ENCODE data around the gene CYFIP2.

Gene CYFIP2

GRCh38 chr5:157259699-157260098, 6.2 kb upstream of the CYFIP2 start:
- FAIRE-seq = no peak

GRCh38 chr5:157263496-157264090, 2.3 kb upstream of the CYFIP2 start:
- no peak for FAIRE-seq

GRCh38 chr5:157266286-157267007, 524 bp downstream of the CYFIP2 start:
- no peak for FAIRE-seq

GRCh38 chr5:157267025-157267424, 1.1 kb downstream of the CYFIP2 start:
- FAIRE-seq = no peak

DNA sequence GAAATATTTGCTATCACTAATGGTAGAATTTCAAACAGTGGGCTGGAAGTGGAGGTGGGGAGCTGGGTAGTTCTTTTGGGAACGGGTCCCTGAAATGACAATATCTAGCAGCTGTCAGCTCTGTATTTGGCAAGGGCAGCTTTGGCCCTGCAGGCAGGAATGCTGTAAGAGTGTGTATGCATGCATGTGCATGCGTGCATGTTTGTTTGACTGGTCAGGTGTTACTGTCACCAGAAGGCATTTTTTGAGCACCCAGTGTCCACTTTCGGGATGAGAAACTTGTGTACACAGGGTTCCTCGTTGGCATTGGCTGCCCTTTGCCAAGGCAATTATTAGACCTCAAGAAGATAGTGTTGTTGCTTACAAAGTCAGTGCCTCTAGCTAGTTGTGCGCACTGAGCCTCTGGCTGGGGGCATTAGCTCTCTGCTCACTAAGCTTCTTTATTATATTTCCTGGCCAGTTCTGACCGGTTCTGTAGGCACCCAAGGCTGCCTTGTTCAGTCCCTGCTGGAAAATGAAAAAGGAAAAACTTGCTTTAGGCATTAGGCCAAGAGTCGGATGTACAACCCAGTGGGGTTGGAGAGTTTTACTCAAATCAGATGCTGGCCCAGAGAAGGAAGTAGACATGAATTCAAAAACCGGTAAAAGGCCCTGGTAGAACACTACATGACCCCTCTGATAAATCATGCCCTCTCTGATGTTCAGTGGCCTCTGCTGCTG, 2.0 kb downstream of the CYFIP2 start:
- FAIRE-seq = no peak

GRCh38 chr5:157269165-157269671, 3.3 kb downstream of the CYFIP2 start:
- no peak for FAIRE-seq

- no peak for FAIRE-seq
These were observed 3.9 kb downstream of the CYFIP2 start for GRCh38 chr5:157269761-157270272.

- no peak for FAIRE-seq
These were observed 4.8 kb downstream of the CYFIP2 start for GRCh38 chr5:157270771-157271170.

DNA sequence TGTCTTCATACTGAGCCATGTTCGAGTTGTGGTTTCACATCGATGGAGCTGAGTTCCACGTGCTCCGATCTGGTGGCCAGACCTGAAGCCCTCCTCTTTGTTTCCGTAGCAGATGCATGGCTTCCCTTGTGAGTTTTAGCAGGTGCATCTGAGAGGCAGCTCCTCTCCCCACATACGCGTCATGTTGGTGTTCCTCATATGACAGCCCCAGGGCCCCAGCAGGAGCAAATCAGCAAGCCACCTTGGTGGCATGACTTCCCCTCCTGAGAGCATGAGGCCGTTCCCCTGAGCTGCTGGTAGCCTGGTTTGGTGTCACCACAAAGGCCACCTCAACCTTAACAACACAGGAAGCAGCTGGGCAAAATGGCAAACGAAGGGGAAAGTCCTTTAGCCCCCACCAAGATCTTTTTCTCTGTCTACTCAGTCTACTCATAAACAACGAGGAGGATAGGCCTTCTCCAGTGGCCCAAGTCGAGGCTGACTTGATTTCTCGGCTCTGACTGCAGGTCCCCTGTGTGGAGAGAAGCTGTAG, 5.9 kb downstream of the CYFIP2 start:
- no peak for FAIRE-seq

GRCh38 chr5:157273131-157273556, 7.2 kb downstream of the CYFIP2 start:
- FAIRE-seq = no peak

DNA sequence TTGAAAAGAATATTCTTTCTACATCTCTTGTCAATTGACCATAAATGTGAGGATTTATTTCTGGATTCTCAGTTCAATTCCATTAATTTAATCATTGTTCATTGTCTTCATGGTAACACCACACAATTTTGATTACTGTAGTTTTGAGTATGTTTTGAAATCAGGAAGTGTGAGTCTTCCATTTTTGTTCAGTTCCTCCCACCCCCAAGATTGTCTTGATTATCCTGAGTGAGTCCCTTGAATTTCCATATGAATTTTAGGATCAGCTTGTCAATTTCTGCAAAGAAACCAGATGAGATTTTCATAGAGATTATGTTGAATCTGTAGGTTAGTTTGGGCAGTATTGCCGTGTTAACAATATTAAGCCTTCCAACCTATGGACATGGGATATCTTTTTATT, 9.5 kb downstream of the CYFIP2 start:
- FAIRE-seq = no peak

DNA sequence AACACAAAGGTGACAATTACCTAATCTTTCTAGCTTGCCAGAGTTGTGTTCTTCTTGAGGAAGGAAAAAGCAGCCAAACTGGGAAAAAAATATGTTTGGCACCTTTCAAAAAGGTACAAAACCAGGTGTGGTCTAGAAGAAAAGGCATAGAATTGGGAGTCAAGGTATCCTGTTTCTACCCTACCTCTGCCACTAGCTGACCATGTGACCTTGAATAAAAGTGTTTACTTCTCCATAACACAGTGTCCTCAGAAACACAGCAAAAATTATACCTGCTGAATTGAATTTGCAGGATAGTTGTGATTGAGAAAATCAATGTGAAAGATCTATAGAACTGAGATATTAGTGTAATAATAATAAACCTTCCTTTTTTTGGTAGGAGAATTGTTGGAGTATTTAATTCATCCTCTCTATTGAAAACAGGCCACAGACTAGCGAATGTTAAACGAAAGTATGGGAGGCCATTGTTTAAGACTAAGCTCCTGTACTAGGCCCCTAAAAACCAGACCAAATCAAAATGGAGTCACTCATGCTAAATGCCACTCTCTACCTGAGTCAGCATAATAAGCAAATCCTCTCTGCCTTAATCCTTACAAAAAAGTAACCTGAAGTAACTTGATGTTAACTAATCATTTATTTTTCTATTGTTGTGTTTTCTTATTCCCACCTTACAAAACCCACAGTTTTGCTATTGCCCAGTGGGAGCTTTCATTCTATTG, 12.6 kb downstream of the CYFIP2 start:
- no peak for FAIRE-seq

- no peak for FAIRE-seq
These were observed 13.8 kb downstream of the CYFIP2 start for GRCh38 chr5:157279605-157280239.

DNA sequence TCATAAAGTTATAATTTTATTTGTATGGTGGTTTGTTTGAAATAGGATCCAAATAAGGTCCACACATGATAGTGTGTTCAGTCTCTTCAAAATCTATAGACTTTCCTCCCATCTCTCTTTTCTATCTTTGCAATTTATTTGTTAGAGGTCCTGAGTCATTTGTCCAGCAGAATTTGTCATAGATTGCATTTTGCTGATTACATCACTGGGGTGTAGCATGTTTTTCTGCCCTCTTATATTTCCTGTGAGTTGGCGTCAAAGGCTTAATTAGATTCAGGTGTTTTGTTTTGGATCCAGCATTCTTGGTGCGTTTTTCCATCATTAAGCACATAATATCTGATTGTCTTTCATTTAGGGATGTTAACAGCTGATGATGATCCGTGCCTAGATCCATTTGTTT, 15.0 kb downstream of the CYFIP2 start:
- peak; percentile 78 for FAIRE-seq

GRCh38 chr5:157282150-157282549, 16.2 kb downstream of the CYFIP2 start:
- FAIRE-seq = no peak

DNA sequence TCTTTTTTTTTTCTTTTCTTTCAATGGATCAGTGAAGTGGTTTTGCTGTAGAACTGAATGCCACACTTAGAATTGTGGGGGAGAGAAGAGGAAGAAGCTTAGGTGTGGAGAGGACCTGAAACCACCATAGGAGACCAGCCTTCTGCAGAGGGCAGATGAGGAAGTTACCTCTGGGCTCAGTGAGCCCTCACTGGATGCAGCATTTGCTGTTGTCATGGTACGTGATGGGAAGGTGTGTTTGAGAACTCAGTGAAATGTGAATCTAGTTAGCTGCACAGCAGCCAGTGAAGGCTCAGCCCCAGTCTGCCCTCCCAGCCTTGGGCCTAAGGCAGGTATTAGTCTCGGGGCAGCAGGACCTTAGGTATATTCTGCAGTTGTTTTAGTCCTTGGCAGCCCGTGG, 17.5 kb downstream of the CYFIP2 start:
- no peak for FAIRE-seq

DNA sequence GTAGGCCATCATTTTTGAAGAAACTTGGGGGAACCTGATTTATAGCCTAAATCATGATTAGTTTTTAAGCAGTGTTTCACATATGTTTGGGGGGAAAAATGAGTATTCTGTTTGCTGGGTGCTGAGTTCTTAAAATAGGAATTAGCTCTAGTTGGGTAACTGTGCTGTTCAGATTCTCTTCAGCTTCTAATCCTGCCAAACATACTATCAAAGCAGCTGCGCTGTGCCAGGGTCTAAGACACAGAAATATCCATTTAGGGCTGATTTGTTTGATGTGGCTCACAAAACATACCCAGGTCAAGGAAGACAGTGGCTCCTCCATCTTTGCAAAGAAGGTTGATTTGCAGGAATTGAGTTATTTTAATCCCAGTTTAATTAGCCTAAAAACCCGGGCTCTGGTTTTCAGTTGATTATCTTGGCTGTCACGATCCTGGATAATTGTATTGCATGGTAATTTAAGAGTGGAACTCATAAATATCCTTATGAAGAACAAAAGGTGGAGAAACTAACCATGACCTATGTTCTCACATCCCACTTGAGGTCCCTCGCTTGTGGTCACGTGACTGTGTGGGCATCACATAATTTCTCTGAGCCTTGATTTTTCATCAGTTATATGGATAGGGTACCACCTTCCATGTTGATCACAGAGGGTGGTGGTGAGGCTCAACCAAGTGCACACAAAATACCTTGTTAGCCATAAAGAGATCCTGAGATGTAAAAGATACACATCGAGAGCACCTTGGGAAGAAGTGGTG, 18.7 kb downstream of the CYFIP2 start:
- FAIRE-seq = no peak

- no peak for FAIRE-seq
These were observed 19.6 kb downstream of the CYFIP2 start for GRCh38 chr5:157285310-157286035.

GRCh38 chr5:157286761-157287211, 20.9 kb downstream of the CYFIP2 start:
- no peak for FAIRE-seq

- FAIRE-seq = no peak
These were observed 22.7 kb downstream of the CYFIP2 start for GRCh38 chr5:157288405-157289163.

Data from islet of Langerhans (tissue), 1 donor.